SU-DHL-6 (cell line): ENCODE results near the gene SMTNL1.
A peak's percentile ranks its signal among the peaks of the same experiment; 100 is the strongest.

Source experiments
- H2AFZ ChIP-seq: fragments of 200-600 bp; sonication (generic); 2 replicates; pipeline ENCODE4 v1.6.1; 2014; ENCODE audit warnings: low read depth, mild to moderate bottlenecking, moderate library complexity, mixed read lengths, antibody characterized with exemption, low read length; ENCODE audit not compliant: severe bottlenecking
- H3F3A ChIP-seq: fragments of 200-600 bp; shearing (Covaris generic); 2 replicates; pipeline ENCODE4 v1.6.0; 2016; ENCODE audit warnings: antibody characterized with exemption, mild to moderate bottlenecking; ENCODE audit not compliant: insufficient read depth
- H3K27ac ChIP-seq: fragments of 200-600 bp; sonication (generic); 2 replicates; pipeline ENCODE4 v1.5.1; 2016; ENCODE audit warnings: low read depth, mild to moderate bottlenecking, low read length, moderate library complexity, mixed read lengths
- H3K27me3 ChIP-seq: fragments of 200-600 bp; sonication (generic), shearing (Covaris generic); 2 replicates; pipeline ENCODE4 v1.6.0; 2014; ENCODE audit warnings: mild to moderate bottlenecking, low read length
- H3K36me3 ChIP-seq: fragments of 200-600 bp; sonication (generic); 2 replicates; pipeline ENCODE4 v1.6.1; 2014; ENCODE audit warnings: mild to moderate bottlenecking, low read length, mixed read lengths
- H3K4me2 ChIP-seq: fragments of 300-600, 200-600 bp; shearing (Covaris generic), sonication (generic); 2 replicates; pipeline ENCODE4 v1.6.0; 2014; ENCODE audit warnings: low read length, low read depth, mild to moderate bottlenecking; ENCODE audit not compliant: poor library complexity, severe bottlenecking
- H3K4me3 ChIP-seq: fragments of 200-600 bp; sonication (generic); 2 replicates; pipeline ENCODE4 v1.5.1; 2014; ENCODE audit warnings: antibody characterized with exemption, low read length, mild to moderate bottlenecking, mixed read lengths; ENCODE audit not compliant: insufficient read depth, poor library complexity, severe bottlenecking
- H3K79me2 ChIP-seq: fragments of 200-600 bp; sonication (generic); 2 replicates; pipeline ENCODE4 v1.6.1; 2014; ENCODE audit warnings: mild to moderate bottlenecking, low read length, moderate library complexity; ENCODE audit not compliant: insufficient read depth
- H3K9ac ChIP-seq: fragments of 200-600 bp; sonication (generic); 2 replicates; pipeline ENCODE4 v1.7.0; 2014; ENCODE audit warnings: mild to moderate bottlenecking, low read length
- H3K9me2 ChIP-seq: fragments of 200-600 bp; sonication (generic); replicated peaks from 2 replicates; pipeline ENCODE4 v1.6.1; 2014; ENCODE audit warnings: low read length; ENCODE audit not compliant: insufficient read depth
- H3K9me3 ChIP-seq: fragments of 200-600 bp; sonication (generic); 2 replicates; pipeline ENCODE4 v1.6.1; 2014; ENCODE audit warnings: low read length, mixed read lengths; ENCODE audit not compliant: insufficient read depth
- H4K20me1 ChIP-seq: fragments of 200-600 bp; sonication (generic); 2 replicates; pipeline ENCODE4 v1.6.1; 2014; ENCODE audit warnings: low read depth, mild to moderate bottlenecking, antibody characterized with exemption, low read length, moderate library complexity, mixed read lengths
- CTCF ChIP-seq: fragments of 200-600 bp; sonication (generic); IDR thresholded peaks from one replicate; pipeline ENCODE4 v1.5.1; 2017; ENCODE audit warnings: antibody characterized with exemption, mild to moderate bottlenecking, low read length, moderate library complexity; ENCODE audit not compliant: insufficient read depth, poor library complexity, severe bottlenecking
- EZH2phosphoT487 ChIP-seq: fragments of 200-600 bp; sonication (generic), shearing (Covaris generic); conservative IDR thresholded peaks from 2 replicates; pipeline ENCODE4 v1.6.1; 2018; ENCODE audit warnings: mild to moderate bottlenecking, antibody characterized with exemption, low read length, moderate library complexity, mixed read lengths

SMTNL1 gene

GRCh38 chr11:57491371-57492061, 45.9 kb upstream of the SMTNL1 start:
- Histone ChIP-seq H3F3A (no peaks in the 10 kb centered on the region), H3K27ac (no peak overlapping the region), H3K9ac (no peak overlapping the region; the same call in 1 of the 2 replicates), H3K9me2 (no peaks in the 10 kb centered on the region), H3K36me3 (no peaks in the 10 kb centered on the region), H3K9me3 (no peaks in the 10 kb centered on the region), H4K20me1 (no peaks in the 10 kb centered on the region), H2AFZ (no peak overlapping the region), H3K4me3 (no peak overlapping the region), H3K4me2 (no peak overlapping the region), H3K79me2 (no peaks in the 10 kb centered on the region), H3K27me3 (no peaks in the 10 kb centered on the region)
- TF ChIP-seq CTCF (peak; percentile 61), EZH2phosphoT487 (no peak)

DNA sequence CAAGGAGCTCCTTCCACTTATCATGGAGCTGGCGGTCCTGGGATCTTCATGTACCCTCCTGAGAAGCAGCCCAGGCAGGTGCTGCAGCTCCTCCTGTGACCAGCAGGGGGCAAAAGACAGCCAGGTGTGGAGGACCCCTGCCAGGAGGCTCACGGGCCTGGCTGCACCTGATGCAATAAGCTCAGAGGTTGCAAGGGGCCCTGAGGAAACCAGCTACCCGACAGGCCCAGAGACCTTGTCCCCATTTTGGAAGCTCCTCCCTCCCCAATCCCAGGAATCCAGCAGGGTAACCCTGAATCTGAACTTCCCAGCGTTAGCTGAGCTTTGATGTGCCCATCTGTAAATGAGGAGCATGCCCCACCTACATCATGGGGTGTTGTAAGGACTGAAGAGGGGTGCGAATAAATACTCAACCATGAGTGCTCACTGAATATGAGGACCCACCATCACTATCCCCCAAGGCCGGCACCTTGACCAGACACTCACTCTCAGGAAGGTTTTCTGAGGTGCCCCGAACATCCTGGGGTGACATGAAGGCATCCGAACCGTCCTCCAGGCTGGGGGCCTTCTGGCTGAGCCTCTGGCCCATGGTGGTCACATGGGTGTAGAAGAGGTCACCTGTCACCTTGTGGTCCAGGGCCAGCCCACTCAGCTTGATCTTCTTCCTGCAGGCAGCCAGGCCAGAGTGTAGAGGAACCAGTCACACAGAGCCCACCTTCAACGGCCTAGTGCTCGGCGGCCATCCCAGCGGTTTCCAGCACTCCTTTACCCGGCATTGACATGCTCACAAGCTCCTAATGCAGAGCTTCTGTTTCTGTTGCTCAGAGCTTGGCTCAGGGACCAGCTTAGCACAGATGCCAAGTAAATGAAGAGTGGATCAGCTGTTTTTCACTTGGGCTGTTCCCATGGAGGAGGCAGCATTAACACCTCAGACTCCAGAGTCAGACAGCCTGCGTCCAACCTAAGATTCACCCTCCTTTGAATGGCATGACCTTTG, 43.6 kb upstream of the SMTNL1 start:
- TF ChIP-seq EZH2phosphoT487 (no peak), CTCF (peak; percentile 86)
- Histone ChIP-seq H3K27ac (peak overlapping the region; percentile 69), H3K4me3 (no peak overlapping the region), H3K9ac (peak overlapping the region; percentile 48), H3K9me3 (no peaks in the 10 kb centered on the region), H3K9me2 (no peaks in the 10 kb centered on the region), H3K27me3 (no peaks in the 10 kb centered on the region), H3F3A (no peaks in the 10 kb centered on the region), H4K20me1 (no peaks in the 10 kb centered on the region), H3K79me2 (no peaks in the 10 kb centered on the region), H3K4me2 (peak overlapping the region; percentile 13), H2AFZ (no peak overlapping the region), H3K36me3 (no peaks in the 10 kb centered on the region)

- Histone ChIP-seq H4K20me1 (no peaks in the 10 kb centered on the region), H3K4me2 (no peak overlapping the region), H3K27me3 (no peaks in the 10 kb centered on the region), H3K9ac (no peak overlapping the region), H3K4me3 (no peak overlapping the region), H3K36me3 (no peaks in the 10 kb centered on the region), H2AFZ (no peak overlapping the region), H3K9me2 (no peaks in the 10 kb centered on the region), H3K27ac (no peak overlapping the region), H3F3A (no peaks in the 10 kb centered on the region), H3K9me3 (no peaks in the 10 kb centered on the region), H3K79me2 (no peaks in the 10 kb centered on the region)
- TF ChIP-seq CTCF (no peak), EZH2phosphoT487 (no peak)
Observed at GRCh38 chr11:57496109-57496820, 41.1 kb upstream of the SMTNL1 start.
